Cerebellar cortex (tissue), 1 donor: Measurements from ENCODE around the gene LBH.

Experiments
- DNase-seq: peaks from one replicate; pipeline ENCODE4 v3.0.0-alpha.2; 2015; ENCODE audit warnings: low spot score

Gene LBH

DNA sequence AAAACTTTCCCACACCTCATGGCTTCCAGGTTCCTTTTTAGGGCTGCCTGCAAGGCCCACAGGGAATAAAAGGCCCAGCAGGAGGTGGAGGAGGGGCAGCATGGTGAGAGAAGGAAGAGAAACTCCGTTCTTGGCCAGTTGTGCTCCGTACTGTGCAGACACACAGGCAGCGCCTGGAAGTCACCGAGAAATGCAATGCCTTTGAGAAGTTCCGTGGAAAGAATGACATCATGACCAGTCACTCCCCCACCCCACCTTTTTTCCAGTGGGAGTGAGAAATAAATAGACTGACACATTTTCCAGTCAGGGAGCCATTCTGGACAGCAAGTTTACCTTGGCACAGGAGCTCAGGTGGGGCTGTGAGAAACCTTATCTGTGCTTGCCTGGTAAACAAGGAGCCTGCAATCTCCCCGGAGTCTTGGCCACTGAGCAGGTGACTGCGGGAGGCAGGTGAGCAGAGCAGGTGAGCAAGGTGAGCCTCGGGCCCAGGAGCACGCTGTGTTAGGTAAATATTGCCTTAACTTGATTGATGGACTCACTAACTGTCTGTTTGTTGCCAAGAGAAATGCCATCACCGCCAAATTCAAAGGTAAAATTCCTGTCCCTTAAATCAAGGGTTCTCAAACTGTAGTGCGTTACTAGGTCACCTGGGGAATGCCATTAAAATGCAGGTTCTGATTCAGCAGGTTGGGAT, 13.5 kb upstream of the LBH start:
- DNase-seq = no peak

DNA sequence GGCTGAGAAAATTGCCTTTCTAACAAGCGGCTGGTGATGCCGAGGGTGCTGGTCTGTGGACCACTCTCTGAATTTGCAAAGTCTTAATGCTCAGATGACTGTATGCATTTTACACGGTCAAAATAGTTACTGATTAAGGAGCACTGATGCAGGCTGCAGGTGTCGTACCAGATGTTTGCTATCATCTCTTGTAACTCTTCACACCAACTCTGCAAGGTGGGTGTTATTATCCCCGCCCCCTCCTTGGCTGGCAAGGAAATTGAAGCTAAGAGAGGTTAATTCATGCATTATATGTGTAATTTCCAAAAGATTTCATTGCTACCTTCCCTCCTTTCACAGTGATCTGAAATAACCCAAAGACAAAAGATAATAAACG, 13.0 kb upstream of the LBH start:
- no peak for DNase-seq

DNA sequence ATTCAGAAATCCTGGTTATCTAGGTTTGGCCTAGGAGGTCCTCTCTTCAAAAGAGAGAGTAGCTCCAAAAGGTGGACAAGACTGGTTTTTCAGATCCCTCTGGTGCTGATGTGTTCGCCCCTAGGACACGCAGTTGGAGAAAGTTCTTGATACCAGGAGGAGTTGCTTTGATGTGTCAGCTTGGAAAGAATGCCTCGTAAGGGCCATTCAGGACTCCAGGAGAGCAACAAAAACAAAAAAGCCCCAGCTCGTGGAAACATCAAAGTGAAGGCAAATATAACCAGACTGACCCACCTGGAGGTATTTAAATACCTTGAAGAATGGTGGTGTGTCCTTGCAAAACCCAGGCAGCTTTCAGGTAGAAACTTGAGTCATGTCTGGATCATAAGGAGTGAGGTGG, 12.5 kb upstream of the LBH start:
- no peak for DNase-seq

DNA sequence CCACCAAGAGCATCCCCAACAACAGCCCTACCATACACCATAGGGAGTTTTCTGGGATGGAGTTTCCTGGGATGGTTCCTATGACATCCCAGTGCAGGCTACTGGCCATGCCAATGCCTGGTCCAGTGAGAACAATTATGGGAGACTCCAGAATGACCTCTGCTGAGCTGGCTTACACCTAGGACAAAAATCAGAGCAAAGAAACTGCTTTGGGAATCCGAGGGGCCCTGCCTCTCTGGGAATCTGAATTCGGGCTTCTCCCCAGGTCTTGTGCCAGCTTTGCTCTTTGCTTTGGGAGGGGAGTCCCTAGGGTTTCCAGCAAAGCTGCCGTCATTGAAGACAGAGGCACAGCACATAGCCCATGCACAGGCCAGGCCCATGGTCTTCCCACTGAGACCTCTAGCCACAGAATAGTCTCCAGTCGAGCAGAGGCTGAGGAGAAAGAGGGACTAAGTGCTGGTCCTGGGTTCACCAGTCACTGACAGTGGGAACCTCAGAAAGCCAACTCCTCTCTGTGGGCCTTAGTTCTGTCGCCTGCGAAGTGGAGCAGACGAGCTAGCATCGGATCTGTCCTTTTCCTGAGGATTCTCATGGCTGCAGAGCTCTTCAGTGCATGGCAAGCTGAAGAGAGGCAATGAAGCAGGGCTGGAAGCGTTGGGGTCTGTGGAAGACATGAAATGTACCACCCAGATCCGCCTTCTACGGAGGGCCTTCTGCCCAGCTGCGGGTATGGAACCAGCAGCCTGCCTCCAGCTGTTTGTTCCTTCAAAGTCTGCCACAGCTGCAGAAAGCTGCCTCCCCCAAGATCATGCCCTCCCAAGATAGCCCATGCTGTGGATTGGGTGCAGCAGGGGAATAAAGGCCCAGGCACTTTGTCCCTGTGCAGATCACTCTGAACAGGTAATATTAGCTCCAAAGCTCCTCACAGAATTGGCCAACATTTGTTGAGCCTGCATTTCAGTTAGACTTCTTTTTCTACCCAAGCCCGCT, 11.2 kb upstream of the LBH start:
- no peak for DNase-seq

DNA sequence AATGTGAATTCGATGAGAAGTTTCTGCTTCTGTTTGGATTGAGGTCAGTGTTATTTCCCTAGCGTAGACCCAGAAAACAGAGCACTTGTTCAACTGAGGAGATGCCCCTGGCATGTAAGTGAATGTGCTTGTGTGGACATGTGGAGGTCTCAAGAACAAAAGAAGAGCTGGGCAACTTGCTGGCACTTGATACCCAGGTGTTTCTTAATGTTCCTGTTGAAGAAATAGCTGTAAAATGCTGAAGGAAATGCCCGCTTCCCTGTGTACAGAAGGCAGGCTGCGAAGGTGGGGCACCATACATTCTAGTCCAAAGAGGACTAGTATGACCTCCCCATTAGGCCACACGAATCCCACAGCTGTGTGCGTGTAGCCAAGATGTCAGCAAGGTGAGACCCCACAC, 9.8 kb upstream of the LBH start:
- DNase-seq = no peak

DNA sequence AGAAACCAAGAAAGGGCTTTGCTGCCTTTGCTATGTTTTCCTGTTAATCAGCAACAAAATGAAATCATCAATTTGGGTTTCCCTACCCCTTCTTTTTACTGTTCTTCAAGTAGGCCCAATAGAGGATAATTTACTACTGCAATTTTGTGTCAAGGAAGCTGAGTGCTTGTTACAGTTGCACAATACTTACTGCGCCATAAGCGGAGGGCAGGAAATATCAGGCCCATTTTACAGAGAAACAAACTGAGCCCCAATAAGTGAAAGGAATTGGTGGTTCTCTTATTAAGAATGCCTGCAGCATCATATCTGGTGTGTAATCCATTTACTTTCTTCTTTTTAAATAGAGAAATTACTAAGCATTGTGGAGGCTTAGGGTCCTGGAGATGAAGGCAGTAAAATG, 9.3 kb upstream of the LBH start:
- no peak for DNase-seq

DNA sequence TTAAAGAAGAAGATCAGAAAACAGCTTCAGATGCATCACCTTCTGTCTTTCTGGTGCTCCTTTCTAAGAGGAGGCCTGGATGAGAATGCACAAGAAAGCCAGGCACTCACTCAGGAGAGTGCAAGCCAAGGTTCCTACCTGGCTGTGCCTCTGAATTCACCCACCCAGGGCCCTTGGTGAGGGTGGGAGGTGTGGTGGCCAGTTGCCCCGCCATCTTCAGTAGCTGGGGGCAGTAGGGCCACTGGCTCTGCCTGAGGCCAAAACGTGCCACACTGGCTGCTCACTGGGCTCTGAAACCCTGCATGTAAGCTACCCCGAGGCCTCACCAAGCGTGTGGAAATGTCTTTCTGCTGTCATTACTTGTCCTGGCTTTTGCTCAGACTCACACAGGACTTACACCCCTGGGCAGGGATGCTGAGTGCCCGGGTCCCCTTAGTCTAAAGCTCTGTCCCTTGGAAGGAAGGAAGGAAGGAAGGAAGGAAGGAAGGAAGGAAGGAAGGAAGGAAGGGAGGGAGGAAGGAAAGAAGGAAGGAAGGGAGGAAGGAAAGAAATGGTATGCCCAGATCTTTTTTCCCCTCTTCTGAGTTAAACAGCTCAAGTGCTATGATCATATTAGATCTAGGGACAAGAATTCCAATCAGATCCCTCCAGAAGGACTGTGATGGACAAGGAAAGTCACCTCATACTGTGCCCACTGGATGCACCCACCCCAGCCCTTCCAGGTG, 8.5 kb upstream of the LBH start:
- no peak for DNase-seq

DNA sequence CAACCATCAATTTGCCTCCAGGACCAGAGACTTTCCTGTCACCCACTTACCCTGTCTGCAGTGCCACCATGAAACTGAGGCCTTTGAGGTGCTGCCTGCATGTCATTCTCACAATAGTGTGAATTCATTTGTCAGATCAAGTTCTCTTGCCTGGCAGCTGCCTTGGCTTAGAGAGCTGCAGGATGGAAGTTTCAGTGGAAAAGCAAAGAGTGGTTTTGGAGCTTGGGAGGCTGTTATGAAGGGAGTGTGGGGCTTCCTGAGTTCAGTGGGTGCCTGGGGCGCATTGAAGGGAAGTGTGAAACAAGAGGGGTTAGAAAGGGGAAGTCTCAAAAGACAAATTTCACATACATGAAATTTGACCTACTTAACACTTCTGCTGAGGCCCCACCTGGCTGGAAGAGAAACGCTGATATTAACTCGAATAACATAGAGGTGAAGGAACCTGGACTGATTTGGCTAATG, 7.9 kb upstream of the LBH start:
- no peak for DNase-seq

DNA sequence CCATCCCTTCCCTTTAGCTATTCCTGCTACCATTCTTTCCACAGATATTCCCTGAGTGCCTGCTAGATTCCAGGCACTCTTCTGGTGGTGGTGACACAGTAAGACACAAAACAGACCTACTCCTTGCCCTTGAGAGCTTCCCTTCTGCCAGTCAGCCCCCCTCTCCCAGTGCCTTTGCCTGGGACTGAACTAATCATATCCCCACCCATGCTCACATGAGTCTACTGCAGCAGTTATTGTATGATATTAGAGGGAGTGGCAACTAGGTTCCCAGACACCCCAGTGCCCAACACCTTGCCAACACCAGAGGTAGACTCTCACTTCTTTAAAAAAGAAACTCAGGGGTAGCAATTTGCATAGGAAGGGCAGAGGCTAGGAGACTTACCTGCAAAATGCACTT, 7.2 kb upstream of the LBH start:
- no peak for DNase-seq

DNA sequence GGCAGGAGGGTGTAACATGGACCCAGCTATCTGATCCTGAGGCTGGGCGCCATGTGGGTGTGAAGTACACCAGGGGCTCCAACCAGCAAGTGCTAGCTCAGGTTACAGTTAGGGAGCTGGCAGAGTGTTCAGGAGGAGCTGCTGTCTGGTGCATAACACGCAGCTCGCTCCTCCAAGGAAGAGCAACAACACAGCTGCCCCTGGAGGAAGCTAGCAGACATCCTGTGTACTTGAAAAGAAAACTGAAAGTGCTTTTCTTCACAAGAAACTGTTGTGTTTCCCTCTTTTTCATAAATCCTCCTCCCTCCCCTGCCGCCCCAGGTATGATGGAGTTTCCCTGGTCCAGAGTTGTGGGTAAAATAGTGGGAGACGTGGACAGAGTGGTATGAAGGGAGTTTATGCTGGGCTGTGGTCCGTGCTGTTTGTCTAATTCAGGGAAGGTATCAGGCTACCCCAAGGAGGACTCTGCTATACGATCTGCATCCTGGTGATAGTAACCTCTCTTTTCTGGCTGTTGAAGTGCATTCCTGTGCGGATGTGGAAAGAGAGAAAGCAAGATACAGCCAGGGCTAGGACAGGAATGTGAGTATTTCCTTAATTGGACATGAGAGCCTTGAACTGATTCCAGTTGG, 6.1 kb upstream of the LBH start:
- DNase-seq = no peak

DNA sequence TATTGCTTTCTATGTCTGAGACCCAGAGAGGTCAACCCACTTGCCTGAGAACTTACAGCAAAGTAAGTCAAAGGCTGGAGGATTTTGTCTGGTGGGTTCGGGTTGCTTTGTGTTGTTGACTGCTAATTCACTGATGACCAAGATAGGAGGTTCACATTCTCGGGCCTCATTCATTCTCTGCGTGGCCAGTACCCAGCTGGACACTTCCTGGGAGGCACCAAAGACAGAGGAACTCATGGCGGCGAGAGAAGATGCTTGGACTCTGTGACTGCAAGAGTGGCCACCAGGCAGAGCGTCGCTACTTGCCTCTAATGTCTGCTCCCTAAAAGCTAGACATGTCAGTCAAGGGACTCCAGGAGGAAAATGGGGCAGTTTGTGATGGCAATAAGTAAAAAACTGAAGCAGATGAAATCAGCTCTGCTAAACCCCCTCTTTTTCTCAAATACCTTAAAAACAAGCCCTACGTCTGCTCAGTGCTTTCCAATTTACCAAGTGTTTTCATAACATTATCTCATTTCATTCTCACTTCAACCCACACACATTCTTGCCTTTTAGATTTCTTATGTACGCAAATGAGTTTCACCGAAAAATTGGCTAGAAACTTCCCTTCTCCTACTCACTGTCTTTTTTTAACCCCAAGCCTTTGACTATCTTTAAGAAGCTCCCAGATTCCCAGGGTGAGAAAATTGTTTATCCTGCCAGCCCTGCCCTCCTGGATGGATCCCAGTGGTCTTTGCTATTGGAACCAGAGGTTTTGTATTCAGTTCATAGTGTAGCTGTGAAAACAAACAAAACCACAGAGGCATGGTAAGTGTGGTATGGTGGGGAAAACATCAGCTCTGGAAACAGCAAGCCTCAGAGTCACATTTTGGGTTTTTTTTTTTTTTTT, 4.9 kb upstream of the LBH start:
- DNase-seq = no peak

DNA sequence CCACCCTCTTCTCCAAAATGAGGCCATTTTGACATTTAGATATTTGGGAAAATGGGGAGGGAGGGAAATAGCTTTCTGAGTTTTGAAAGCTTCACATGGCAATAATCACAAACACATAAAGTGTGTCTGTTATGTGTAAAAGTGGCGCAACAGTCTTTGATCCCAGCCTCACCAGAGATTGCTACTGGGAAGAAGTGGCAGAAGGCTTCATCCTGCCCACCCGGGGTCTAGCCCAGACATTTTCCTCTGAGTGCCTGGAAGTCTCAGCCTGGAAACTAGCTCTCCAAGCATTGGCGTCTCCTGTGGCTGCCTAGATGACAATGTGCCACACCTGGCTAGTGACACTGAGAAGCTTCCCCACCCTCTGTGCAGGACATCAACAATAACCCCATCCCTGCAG, 1.7 kb upstream of the LBH start:
- DNase-seq = no peak

DNA sequence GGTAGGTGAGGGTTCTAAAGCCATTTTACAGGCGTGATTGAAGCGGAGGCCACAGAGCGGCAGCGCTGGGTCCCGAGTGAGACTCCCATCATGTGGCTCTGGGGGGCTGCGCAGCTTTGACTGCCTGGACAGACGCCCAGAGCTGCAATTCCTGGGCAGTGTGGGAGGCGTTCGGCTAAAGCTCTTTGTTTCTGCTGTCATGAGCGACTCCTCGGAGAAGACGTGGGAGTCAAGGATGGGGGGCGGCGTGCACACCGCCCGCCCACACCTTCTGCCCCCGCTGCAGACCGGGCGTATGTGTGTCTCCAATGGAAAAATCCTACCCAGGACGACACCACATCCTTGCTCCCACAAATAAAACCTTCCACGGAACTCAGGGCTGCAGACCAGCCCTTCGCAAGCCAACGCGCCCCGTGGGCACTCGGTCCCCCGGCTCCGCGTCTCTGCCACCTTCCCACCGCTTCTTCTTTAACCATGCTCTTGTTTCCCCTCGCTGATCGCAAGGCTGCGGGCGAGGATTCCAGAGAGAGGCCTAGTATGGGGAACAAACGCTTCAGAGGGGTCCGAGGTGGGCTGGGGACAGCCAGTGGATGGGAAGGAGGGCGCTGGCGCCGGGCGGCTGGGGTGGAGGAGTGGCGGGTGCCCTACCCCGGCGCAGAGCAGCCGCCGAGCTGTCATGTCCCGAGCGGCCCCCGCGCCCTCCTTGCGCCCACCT, 680 bp upstream of the LBH start:
- DNase-seq = no peak

DNA sequence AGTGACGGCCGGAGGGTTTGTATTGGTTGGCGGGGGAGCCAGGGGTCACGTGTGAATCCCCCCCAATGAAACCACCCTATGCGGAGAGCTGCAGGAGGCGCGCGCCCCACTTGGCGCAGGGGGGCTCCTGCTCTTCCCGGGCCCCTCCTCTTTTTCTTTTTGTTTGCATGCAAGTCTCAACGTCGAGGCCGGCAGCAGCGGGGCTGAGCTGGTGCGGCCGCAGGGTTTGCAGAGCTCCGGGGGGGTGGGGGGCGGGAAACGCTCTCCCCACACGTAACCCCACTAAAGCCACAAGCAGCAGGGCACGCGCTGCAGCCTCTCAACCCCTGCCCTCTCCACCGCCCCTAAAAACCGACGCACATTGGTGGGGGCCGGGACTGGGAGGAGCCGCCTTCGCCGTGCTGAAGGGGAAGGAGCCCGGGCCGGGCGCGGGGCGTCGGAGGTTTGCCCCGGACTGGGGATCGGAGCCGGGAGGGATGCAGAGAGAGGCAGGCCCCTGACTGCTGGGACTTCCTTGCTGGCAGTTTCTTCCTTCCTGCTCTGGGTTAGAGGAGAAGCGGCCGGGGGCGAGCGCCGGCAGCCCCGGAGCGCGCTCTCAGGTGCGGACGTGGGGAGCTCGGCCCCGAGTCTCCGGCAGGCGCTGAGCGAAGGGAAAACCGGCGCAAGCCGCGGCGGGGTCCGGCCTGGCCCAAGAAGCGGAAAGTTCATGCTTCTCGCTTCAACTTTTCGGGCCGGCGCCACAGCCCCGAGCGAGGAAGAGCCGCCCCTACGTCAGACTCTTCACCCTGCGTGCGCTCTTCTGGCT, 864 bp downstream of the LBH start:
- no peak for DNase-seq

DNA sequence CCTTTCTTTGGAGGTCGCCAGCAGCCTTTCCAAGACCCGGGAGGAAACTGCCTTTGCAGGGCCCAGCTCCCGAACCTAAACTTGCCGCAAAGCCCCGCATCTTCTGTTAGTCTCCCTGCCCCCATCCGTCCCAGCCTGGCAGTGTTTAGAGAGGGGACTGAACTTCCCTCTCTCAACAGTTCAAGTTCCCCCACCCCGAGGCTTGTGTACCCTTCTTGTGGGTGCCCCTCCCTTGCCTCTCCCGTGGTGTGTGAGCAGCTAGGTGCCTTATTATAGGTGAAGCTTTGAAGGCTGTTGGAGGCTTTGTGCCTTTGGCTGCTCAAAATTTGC, 1.4 kb downstream of the LBH start:
- no peak for DNase-seq

DNA sequence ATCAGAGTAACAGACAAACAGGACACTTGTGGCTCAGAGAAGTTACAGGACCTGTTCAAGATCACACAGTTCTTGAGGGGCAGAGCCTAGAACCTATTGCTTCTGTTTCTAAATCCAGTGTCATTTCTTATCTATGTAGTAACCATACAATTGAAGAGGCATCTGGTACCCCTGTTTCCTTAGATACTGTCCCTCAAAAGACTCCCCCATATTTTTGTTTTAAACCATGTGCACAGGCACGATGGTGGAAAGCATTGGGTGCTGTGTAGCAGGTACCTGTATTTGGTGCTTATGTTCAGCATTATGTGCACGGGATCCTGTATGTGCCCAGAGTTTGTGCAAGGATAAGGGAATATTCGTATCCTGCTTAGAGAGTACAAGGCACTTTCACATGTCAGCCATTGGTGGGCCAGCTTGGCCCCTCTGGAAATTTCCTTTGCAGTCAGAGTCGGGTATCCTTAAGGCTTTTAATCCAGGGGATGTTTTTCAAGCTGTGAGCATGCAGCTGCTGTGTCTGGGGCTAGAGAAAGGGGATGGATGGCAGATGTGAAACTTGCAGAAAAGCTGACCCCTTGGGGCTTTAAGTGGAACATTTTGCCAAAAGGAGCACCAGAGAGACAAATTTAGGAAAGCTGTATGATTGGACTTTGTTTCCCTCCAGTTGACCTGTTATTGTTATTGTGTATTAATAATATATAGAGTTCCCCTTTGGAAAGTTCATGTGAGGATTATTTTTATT, 2.1 kb downstream of the LBH start:
- no peak for DNase-seq

DNA sequence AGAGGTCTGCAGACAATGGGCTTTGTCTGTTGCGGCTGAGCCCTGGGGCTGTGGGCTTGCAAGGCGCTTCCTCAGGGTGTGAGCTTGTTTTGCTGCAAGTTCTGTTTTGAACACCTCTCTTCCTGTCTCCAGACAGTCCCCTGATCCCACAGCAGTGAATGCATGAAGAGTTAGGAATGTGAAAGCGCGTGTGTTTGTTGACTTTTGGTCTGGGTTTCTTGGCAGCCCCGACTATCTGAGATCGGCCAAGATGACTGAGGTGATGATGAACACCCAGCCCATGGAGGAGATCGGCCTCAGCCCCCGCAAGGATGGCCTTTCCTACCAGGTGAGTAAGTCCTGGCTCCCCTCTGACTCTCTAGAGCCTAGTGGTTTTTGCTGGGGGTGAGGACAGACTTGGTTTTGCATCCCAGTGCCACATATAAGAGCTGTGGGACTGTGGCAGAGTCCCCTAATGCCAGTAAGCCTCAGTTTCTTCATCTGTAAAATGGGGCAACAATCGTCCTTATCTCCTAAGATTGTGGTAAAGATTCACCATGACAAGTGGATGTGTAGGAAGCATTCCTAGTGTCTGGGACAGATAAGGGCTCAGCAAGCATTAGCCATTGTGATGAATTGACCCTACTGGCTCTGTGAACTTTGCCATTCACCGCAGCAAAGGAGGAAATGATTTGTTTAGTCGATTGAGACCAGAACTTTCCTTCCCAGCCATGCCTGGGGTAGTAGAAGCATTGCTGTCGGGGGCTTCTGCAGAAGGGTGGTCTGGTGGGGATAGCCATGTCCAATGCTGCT, 3.0 kb downstream of the LBH start:
- DNase-seq = no peak

DNA sequence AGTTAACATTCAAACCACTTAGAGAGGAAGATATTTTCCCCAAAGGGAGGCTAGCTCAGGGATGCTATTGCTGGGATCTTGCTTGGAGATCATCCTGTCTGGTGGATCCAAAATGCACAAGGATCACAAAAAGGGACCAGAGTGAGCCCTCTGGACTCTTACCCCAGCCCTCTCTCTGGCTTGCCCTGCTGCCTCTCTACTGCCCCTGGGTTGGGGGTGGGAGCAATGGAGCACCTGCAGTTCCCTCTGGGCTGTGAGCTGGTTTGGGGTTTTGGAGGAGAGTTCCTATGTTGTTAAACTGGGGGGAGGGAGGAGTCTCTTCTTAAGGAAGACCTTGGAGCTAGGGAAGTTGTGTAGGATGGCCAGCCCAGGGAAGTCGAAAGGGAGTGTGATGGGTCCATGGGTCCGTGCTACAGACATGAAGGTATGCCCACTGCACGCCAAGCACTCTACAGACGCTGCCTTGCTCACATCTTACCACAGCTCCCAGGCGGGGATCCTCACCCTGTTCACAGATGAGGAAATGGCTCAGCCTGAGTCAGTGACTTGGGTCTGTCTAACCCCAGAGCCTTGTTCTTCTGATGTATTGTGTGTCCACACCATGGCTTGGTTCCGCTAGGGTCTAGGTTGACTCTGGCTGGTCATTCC, 3.8 kb downstream of the LBH start:
- no peak for DNase-seq
